GM10248 (cell line): ENCODE data around the gene FBLN2.

Source experiments
- CTCF ChIA-PET: fragments of 300-600 bp; sonication (Branson Sonifier 250); formaldehyde crosslinking; extraction: SDS; loops from one replicate; lab custom pipeline; 2021; ENCODE audit warnings: antibody characterized with exemption; lab: Yijun Ruan, JAX
- POLR2A ChIA-PET: fragments of 350-650 bp; sonication (Branson Sonifier 250); formaldehyde crosslinking; extraction: SDS; loops from one replicate; lab custom pipeline; 2020; ENCODE audit warnings: antibody characterized with exemption; lab: Yijun Ruan, JAX
- DNase-seq: peaks from one replicate; pipeline ENCODE4 v3.0.0; 2012; ENCODE audit errors: extremely low spot score
- TF ChIP-seq, protein P1 (sequence below): IDR thresholded peaks from 2 replicates; pipeline ENCODE4 v1.5.1; 2012; ENCODE audit warnings: mild to moderate bottlenecking, low read depth; ENCODE audit errors: extremely low read depth, missing control alignments, control extremely low read depth

The FBLN2 gene

DNA sequence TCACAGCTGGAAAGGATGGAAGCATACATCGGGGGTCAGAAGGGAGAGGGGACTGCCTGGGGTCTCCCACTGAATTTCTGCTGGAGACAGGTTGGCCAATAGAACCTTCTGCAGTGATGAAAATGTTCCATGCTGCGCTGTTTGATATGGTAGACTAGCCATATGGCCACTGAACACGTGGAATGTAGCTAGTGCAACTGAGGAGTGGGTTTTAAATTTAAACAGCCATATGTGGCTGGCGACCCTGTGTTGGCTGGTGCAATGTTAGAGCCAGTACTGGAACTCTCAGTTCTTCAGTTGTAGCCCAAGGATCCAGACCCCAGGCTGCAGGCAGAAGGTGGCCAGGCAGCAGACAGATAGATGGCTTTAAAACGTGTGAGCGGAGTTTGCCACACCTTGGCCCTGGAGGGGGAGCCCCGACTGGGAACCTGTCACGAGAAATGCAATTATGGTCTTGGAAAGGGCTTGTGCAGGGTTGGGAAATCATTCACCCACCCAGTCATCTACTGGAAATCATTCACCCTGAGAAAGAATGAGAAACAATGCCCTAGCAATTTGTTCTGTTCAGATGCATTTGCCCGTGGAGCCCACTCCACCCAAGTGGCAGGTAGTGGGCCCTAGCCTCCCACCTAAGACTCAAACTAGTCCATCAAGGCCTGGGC is 127.6 kb downstream of the FBLN2 start:
- TF ChIP-seq, protein P1, sequence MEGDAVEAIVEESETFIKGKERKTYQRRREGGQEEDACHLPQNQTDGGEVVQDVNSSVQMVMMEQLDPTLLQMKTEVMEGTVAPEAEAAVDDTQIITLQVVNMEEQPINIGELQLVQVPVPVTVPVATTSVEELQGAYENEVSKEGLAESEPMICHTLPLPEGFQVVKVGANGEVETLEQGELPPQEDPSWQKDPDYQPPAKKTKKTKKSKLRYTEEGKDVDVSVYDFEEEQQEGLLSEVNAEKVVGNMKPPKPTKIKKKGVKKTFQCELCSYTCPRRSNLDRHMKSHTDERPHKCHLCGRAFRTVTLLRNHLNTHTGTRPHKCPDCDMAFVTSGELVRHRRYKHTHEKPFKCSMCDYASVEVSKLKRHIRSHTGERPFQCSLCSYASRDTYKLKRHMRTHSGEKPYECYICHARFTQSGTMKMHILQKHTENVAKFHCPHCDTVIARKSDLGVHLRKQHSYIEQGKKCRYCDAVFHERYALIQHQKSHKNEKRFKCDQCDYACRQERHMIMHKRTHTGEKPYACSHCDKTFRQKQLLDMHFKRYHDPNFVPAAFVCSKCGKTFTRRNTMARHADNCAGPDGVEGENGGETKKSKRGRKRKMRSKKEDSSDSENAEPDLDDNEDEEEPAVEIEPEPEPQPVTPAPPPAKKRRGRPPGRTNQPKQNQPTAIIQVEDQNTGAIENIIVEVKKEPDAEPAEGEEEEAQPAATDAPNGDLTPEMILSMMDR: no peak
- DNase-seq: no peak
- ChIA-PET CTCF (no interaction called here), POLR2A (no interaction called here)

GRCh38 chr3:13677272-13677671 is 128.3 kb downstream of the FBLN2 start:
- no peak for DNase-seq
- ChIA-PET POLR2A (no interaction called here), CTCF (no interaction called here)
- TF ChIP-seq, protein P1: no peak

- no peak for DNase-seq
- ChIA-PET POLR2A (no interaction called here), CTCF (no interaction called here)
- TF ChIP-seq, protein P1: no peak
These were observed 133.0 kb downstream of the FBLN2 start for GRCh38 chr3:13681931-13682330.

DNA sequence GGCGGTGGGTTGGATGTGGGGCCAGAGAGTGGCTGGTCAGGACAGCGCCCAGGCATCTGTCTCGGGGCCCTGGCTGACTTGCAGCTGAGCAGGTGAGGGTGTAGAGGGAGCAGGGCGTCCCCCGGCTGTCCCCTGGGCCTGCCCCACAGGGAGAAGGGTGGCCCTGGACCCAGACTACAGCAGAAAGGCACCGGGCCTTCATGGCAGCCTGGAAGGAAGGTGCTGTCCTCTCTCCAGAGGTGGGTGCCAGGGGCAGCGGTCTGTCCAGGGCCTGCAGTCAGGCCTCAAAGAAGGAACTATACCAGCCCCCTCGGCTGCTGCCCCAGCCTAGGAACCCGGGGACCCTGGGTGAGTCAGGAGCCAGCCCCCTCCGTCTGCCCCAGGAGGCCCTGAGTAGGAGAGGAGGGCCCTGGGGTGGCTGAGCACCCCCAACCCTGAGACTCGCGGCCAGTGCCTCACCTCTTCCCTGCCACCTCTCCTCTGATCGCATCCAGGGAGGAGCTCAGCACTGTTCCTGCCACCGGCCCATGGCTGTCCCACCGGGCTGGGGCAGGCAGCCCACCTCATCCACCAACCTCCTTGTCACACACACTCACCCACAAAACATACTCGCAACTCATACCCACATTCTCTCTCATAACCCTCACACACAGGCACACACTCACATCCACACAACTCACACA is 133.5 kb downstream of the FBLN2 start:
- POLR2A ChIA-PET: no interaction called here
- TF ChIP-seq, protein P1: no peak
- CTCF ChIA-PET: no interaction called here
- DNase-seq: no peak

- ChIA-PET CTCF (no interaction called here), POLR2A (no interaction called here)
- TF ChIP-seq, protein P1: no peak
- no peak for DNase-seq
These were observed 134.4 kb downstream of the FBLN2 start for GRCh38 chr3:13683288-13683687.

DNA sequence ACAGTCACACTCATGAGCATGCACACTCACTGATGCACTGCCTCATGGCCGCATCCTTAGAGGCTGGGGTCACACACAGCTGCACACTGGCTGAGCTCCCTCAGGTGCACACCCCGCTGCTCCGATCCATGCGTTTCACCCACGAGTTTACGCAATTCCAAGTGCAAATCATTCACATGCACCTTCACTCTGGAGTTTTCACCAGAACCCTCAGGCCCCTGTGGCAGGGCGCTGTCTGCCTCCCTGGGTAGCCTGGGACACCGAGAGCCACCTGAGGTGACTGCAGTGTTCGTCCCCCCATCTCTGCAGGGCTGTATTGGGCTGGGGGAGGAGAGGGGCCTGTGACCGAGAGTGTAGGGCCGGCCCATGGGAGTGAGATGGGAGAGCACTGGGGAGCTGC is 134.8 kb downstream of the FBLN2 start:
- CTCF ChIA-PET: interaction anchor here (1.3 kb wide), 1 partner anchor 26 kb away, joined by 5 read pairs; no protein-coding TSS in a partner anchor

More for the DNA sequence above, 134.8 kb downstream of the FBLN2 start:
- POLR2A ChIA-PET: no interaction called here
- DNase-seq: no peak
- TF ChIP-seq, protein P1: no peak
